Astrocyte of the hippocampus (primary cell): Measurements from ENCODE around the gene ANO4.
"Not testable (repeated sequence)": the region's sequence is repeated elsewhere in the genome, so short reads cannot be mapped to it uniquely, and the experiment has no call there.

ENCODE experiments used
- DNase-seq: peaks from one replicate; pipeline ENCODE4 v3.0.0; 2011; ENCODE audit warnings: low read depth, low spot score

ANO4 gene

DNA sequence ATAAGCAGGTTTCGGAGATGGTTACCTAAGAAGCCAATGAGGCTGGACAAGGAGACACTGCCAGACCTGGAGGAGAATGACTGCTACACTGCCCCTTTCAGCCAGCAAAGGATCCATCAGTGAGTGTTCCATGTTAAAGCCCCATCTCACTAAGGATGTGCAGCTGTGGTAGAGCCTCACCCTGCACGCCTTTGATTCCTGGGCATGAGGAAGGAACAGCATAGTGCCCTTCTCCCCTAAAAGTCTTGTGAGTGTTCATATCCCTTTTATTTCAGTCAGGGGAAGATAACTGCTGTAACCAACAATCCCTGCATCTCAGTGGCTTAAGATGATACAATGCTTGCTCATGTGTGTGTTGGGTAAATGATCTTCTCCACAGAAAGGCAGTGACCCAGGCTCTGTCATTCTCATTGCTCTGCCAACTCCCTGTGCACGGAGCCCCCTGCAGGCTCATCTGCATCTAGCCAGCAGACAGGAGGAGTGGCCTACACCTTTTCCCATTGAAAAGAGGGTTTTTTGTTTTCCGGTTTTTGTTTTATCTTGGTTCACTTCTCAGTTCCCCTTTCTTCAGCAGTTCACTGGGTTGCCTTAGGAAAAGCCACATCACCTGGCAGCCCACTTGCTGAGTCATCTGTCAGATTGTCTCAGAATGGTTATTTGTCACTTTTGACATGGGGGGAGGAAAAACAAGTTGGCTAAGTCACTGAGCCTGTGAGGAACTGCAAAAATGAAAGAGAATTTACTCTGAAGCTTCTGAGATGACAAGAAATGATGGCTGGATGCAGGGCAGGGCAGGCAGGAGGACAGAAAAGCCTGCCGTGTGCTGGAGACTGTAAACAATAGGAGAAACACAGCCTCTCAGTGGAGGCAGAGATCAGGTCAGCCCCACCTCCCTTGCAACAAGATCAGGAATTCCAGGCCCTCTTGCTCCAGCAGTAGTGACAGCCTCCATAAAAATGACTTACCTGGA is 193.3 kb downstream of the ANO4 start:
- peak; percentile 73 for DNase-seq

DNA sequence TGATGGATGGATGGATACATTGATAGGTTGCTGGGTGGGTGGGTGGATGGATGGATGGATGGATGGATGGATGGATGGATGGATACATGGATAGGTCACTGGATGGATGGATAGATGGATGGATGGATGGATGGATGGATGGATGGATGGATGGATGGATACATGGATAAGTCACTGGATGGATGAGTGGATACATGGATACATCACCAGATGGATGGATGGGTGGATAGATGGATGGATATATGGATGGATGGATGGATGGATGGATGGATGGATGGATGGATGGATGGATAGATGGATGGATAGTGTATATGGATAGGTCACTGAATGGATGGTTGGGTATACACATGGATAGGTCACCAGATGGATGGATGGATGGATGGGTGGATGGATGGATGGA is 194.9 kb downstream of the ANO4 start:
- DNase-seq = not testable (repeated sequence)

DNA sequence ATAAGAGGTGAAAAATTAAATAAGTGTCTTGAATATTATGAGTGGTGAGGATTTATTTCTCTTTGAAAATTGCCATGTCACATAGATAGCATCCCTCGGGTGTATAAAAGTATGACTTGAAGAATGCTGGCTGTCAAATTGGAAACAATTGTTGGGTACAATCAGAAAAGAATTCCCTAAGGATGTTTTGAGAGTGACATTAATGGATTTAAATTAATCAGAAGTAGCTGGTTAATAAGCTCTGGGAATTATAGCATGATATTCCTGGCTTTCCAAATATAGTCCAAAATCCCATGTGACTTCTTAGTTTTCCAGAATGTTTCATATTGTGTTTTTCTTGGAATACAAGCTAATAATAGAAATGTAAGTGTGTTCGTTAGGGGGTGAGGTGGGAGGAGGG is 196.5 kb downstream of the ANO4 start:
- DNase-seq = no peak

DNA sequence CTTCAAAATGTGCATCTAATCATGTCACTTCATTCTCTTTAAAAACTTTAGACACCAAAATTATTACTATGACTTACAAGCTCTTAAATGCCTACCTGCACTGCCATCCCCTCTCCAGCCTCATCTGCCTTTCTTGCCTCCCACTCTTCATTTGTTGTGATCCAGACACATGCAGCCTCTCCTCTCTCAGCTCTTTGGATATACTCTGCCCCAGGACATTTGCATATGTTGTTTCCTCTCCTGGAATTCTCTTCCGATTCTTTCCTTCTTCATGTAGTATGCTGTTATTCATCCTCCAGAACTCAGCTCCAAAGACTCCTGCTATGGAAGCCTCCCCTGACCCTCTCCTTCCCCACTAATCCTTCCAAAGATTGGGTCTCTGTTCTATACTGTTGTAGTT is 197.6 kb downstream of the ANO4 start:
- no peak for DNase-seq

DNA sequence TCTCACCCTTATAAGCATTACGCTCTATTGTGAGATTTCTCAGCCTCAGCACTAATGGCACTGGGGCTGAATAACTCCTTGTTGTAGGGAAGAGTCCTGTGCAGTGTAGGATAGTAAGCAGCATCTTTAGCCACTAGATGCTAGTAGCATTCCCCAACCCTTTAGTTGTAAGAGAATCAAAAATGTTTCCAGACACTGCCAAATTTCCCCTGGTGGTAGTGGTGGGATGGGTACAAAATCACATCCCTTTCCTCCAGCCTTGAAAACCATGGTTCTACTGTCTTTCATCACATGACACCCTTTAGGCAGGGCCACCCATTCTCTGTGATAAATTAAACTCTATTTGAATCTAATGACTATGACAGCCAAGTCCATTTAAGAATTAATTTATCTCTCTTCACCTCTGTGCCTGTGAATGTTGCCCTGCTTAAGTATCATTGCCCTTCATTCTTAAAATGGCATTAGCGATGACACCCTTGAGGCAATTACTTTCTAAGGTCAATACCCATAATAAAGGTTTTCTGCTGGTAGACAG is 199.4 kb downstream of the ANO4 start:
- no peak for DNase-seq

DNA sequence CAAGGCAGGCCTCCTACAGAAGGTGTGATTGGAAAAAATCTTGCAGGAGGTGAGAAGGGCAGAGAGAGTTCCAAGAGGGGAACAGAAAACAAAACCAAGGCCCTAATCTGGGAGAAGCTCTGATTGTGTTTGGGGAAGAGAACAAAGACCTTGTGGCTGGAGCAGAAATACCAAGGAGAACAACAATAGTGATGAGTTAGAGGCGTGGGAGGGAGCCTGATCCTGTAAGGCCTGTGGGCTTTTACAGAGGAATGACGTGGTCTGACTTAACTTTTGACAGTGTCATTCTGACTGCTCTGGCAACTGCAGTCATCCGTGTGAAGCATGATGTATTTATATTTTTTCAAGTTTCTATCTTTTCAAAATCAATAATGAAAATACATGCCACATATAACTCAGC is 200.6 kb downstream of the ANO4 start:
- DNase-seq = peak; percentile 54

DNA sequence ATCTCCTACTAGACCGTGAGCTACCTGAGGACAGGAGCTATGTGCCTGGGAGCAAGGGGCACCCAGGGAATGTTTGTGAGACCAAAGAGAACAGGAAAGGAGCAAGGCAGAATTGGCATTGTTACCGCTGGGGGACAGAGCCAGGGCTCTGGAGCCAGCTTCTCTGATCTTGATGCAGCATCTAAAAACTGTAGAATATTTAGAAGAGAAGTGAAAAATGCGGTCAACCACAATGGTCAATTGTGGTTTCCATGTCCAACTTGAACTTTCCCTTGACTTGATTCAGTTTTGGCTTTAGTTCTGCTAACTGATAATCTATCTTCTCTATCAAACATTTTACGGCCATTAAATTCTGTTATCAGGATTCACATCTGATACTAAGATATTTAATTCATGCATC is 201.2 kb downstream of the ANO4 start:
- DNase-seq = peak; percentile 28

DNA sequence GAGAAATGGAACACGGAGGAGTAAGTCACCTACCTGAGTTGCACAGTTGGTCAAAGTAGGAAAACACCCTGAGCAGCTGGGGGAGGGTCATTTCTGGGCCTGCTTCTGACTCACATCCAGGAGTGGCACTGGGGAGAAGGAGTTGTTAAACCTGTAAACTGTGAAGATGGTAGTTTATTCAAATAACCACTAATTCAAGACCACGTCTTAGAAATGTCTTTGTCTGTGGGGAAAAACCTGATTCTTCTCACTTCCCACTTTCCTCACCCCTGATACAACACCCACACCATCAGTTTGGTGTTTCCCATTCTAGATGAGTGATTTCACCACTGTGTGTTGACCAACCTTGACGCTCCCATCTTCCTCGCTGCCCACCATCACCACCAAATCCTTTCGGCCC is 207.1 kb downstream of the ANO4 start:
- no peak for DNase-seq

DNA sequence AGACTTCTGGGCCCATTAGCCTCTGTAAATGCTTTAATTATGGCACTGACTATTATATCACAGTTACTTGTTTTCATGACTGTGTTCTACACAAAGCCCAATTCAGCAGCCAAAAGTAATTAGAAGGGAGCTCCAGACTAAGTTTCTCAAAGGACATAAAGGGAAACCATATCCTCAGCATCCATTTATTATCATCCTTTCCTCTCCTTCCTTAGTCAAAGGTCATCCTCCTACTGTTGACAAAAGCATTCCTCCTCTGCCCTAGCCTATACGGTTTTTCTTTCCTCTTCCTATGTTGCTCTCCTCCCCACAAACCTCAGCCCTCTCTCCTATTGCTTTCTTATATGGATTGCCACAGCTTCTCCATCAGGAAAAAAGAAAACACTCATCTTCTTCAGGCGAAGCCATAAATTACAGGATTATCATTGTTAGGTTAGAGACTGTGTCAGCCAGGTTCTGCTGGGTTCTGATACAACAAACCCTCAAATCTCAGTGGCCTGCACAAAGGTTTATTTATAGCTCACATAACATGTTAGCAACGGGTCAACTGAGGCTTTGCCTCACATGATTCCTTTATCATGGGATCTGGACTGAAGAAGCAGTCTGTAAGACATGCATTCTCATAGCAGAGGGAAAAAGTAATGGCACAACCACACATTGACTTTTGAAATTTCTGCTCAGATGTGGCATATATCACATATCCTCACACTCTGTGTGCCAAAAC is 208.3 kb downstream of the ANO4 start:
- DNase-seq = no peak

DNA sequence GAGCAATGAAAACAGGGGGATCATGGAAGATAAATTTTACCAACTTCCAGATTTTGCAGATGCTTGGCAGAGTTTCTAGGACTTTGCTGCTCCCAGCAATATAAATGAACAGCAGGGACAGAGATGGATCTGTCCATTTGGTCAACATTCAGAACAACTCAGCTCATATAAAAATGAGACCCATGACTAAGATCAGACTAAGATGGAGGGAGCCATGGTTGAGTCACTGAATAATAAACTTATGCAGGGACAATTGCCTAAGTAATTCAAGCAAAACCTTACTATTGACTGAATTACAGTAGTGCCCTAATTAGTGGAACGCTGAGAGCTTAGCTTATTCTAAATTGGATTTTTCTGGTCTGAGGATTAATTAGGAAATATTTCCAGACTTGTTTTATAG is 210.3 kb downstream of the ANO4 start:
- DNase-seq = peak; percentile 23

DNA sequence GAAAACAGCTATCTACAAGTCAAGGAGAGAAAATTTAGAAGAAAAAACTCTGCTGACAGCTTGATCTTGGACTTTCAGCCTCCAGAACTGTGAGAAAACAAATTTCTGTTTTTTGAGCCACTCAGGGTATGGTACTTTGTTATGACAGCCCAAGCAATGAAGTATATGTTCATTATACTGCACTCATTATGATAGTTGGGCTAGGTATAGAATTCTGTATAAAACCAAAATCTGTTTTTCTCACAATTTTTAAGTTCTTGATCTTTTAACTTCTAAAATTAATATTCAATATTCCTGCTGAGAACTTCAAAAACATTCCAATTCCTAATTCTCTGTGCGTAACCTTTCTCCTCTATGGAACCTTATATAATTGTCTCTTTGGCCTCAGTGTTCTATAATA is 214.7 kb downstream of the ANO4 start:
- DNase-seq = no peak

DNA sequence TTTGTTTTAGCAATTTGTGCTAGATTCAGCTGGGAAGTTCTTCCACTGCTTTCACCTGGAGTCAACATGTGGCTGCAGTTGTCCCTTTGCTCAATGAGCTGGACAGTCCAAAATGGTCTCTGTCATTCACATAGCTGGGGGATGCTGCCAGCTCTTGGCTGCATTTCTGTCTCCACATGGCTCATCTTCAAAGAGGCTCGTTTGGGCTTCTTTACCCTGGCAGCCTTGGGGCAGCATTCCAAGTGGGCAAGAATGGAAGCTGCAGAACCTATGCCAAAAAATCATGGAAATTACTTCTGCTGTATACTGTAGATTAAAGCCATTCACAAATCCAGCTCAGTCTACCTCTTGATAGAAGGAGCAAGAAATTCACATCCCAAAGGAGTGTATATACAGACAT is 216.3 kb downstream of the ANO4 start:
- no peak for DNase-seq

DNA sequence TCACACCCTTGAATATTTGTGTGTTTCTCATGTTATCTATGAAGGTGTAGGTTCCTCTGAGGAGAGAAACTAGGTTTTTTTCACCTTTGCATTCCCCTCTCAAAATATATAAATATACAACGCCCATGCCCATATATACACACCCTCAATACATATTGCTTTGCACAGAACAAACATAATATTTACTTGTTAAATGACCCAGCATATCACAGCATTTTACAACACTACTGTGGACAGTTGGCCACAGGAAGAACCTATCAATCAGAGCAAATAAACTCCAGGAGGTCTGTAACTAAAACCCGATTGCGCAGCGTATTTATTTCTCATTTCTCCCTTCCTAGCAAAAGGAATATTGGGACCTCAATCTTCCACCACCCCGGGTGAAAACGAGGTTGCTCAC is 219.4 kb downstream of the ANO4 start:
- DNase-seq = no peak

DNA sequence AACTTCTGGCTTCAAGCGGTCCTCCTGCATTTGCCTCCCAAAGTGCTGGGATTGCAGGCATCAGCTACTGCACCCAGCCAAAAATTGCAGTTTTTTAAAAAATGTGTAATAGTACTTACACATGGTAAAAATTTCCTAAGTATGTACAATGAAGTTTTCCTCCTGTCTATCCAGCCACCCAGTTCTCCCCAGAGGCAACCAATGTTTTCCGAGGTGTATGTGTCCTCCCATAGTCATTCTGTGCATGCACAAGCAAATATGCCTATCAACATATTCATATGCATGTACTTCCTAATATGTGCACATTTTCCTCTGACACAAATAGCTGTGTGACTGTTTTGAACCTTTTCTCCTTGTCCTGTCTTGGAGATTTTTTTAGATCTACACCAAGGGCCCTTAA is 220.5 kb downstream of the ANO4 start:
- no peak for DNase-seq

DNA sequence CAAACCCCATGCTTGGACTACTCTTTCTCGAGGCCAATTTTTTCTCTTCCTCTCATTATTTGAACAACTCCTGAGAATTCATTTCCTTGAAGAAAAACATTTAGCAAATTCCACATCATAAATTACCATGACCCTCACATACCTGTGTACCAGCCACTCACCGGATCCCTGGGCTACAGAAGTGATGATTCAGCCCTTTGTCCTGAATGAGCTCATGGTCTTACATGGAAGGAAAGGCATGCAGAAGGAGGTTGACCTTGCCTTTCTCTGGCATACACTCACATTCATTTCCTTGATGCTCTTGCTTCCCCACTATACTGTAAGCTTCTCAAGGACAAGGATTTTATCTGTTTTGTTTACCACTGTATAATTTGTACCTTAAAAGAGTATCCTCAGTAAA is 224.0 kb downstream of the ANO4 start:
- peak; percentile 96 for DNase-seq

DNA sequence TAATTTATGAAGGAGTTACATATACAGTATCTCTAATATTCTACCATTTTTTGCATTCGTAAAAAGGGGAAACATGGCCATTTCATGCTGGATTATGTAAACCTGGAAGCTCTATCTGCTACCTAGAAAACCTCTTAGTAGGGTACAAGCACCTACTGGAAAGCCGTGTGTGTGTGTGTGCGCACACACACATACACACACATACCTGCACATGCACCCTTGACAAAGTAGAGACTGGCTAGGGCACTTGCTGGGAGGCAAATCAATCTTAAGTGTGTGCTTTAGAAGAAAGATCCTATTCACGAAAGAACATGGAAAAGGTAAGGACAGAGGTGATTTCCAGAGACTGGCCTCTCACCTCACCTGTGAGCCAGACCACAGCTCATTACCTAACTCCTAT is 224.6 kb downstream of the ANO4 start:
- DNase-seq = no peak

DNA sequence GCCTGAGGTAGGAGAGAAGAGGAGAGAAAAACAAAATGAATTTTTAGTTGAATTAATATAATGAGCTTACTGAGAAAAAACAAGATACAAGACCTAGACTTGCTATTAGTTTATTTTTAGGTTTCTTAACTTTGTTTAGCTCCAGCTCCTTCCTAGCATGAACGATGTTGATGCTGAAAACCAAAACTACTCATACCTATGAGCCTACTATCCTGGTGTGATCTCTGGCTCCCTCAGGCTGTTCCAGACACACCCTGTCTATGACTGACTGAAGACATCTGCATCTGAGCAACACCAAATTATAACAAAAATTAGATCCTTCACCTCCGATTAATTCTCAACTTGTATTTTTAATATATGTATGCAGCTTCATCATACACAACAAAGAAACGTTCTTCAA is 225.1 kb downstream of the ANO4 start:
- DNase-seq = no peak

DNA sequence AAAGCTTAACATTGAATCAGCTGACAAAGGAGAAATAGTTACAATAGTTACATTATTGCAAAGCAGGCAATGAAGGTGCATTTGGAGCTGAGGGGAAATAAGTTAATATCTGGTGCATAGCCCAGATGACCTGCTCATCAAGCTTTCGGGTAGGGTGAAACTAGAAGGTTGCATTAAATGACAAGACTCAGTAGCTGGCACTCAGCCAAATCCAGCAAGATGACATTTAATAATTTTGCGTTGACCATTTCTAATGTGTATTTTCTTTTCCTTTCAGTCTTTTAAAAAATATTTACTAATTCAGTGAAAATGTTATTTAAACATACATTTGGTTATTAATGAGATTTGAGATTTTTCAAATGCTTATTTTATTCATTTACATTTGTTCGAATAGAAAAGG is 226.9 kb downstream of the ANO4 start:
- peak; percentile 18 for DNase-seq

DNA sequence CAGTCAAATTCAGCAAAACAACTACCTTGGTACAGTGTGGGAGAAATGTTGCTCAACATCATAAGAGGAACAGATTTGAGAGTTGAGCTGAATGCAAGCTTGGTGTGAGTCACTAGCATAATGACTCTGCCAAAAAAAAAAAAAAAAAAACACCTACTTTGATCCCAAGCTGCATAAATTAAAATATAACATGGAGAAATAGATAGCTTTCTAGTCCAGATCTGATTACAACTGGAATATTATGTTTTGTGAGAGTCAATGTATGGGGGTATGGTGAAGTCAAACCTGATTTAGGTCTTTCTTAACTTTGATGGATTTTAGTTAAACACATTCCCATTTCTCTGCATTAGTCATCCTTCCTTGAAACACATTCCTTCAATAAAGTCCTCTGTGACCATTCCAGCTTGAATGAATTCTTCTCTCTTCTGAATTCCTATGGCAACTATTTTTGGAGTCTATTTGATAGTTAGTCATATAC is 227.4 kb downstream of the ANO4 start:
- DNase-seq = peak; percentile 85

DNA sequence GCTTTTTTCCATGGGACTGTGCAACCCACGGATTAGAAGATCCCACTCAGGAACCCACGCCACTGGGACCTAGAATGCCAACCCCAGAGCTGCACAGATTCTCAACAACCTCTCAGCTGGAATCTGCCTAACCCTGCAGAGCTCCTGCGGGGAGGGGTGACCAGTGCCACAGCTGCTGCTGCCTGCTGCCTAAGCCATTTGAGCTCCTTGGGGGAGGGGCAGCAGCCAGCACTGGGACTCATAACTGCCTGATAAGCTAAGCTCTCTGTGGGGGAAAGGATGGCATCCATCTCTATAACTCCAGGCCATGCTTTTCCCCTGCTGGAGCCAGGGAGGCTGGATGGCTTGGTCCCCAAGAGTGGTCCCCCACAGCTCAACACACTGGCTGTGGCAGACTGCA is 232.6 kb downstream of the ANO4 start:
- DNase-seq = no peak

DNA sequence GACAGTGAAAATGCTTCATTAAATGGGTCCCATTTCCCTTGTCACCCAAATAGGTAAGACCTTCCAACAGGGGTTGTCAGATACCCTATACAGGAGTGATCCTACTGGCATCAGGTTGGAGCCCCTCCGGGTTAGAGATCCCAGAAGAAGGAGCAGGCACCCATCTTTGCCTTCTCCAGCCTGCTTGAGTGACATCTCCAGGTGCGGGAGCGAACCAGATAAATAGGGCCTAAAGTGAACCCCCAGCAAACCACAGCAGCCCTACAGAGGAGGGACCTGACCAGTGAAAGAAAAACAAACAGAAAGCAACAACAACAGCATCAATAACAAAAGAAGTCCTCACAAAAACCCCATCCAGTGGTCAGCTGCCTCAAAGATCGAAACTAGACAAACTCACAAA is 233.2 kb downstream of the ANO4 start:
- no peak for DNase-seq

DNA sequence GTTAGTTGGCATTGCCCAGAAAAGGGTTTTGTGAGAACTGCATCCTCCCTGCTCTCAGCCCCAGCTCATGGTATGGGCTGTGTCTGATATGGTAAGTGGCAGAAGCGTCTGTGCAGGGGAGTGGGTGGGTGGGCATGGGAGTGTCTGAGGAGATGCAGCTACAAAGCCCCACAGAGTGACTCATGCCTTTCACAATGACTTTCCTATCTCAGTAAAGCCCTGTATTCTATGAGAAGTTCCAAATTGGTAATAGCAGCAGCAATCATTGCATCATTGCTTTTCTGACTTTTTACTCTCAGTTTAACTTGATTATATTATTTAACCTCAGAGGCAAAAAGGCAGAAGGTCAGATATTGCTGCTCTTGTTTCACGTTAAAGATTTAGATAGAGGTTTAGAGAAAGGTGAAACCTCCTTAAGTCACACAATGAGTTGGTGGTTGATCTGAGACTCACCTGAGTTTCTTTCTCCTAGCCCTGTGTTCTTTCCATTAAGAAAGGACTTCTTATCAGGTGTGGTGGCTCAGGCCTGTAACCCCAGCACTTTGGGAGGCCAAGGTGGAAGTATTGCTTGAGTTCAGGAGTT is 243.8 kb downstream of the ANO4 start:
- no peak for DNase-seq
